Astrocyte of the spinal cord (primary cell): ENCODE results near the gene PIPOX.

Experiments used
- DNase-seq: peaks from one replicate; pipeline ENCODE4 v3.0.0; 2011; ENCODE audit warnings: low read depth, low spot score
- H3K4me3 ChIP-seq: 2 replicates; pipeline ENCODE4 v1.5.1; 2011; ENCODE audit warnings: low read depth, mild to moderate bottlenecking, low read length, moderate library complexity
- CTCF ChIP-seq: IDR thresholded peaks from 2 replicates; pipeline ENCODE4 v1.5.1; 2012; ENCODE audit warnings: low read depth, mild to moderate bottlenecking, low read length, inconsistent platforms
- in situ Hi-C: cut with HindIII; loops from 2 replicates; pipeline ENCODE4 v1.10.0; 2017; ENCODE audit warnings: low sequenced_read_pairs

PIPOX gene

GRCh38 chr17:29099527-29099926, 56.6 kb downstream of the PIPOX start:
- no peak for TF ChIP-seq CTCF
- no peak overlapping the region for H3K4me3 ChIP-seq
- in situ Hi-C loops: no loop called here
- DNase-seq: no peak

DNA sequence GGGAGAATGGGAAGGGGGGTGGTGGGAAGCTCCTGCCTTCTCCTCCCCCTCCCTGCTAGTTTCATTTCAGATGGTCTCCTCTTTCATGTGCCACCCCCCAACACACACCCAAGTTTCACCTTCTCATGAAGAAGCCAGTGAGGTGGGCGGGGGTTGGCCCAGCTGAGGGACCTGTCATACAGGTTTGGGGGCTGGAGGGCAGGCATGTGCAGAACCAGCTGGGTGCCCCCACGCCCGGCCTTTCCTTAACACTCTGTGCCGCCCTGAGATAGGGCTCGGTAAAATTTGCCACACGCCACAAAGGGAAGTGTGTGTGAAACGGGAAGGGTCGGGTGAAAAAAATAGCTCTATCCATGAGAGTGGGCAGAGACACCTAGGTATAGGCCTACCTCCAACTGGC, 57.4 kb downstream of the PIPOX start:
- in situ Hi-C loops: no loop called here
- no peak for TF ChIP-seq CTCF
- no peak for DNase-seq
- no peak overlapping the region for H3K4me3 ChIP-seq

GRCh38 chr17:29102046-29102445, 59.1 kb downstream of the PIPOX start:
- in situ Hi-C loops: no loop called here
- TF ChIP-seq CTCF: no peak
- H3K4me3 ChIP-seq: no peak overlapping the region
- no peak for DNase-seq

DNA sequence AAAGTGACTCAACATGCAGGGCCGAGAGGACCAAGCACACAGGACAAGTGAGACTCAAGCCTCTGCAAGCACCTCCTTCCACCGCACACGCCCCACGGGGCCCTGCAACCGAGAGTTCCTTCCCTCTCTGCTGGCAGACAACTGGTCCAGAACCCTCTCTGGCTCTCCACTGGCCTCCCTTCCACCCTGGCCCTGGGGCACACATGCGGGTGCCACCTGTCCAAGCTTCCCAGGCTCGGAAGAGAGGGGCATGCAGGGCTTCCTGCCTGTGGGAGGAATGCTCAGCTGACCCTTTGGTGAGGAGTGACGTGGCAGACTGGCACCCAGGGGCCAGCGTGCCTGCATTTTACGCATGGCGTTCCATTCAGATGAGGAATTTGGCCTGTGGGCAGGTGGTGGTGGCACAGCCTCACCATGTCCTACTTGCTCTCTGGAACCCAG, 59.8 kb downstream of the PIPOX start:
- in situ Hi-C loops: no loop called here
- no peak for TF ChIP-seq CTCF
- no peak overlapping the region for H3K4me3 ChIP-seq
- DNase-seq: no peak

GRCh38 chr17:29103341-29103740, 60.4 kb downstream of the PIPOX start:
- no peak for TF ChIP-seq CTCF
- H3K4me3 ChIP-seq: no peak overlapping the region
- DNase-seq: no peak
- in situ Hi-C loops: no loop called here
